H9 (cell line): ENCODE data around the gene CCDC127. TPM values are rescaled to one million over a fixed set of nuclear protein-coding genes. Genes with fewer than 3 reads are reported as not detected.

Source experiments
- DNase-seq: peaks from one replicate; pipeline ENCODE4 v3.0.0-alpha.2; 2017
- H2AFZ ChIP-seq: one replicate; pipeline ENCODE4 v1.6.1; 2013; ENCODE audit warnings: mild to moderate bottlenecking, low read length, control low read depth, moderate library complexity
- H2AK5ac ChIP-seq: 2 replicates; pipeline ENCODE4 v1.6.1; 2013; ENCODE audit warnings: low read length, control low read depth, mixed read lengths; ENCODE audit not compliant: insufficient read length
- H2BK120ac ChIP-seq: one replicate; pipeline ENCODE4 v1.6.1; 2013; ENCODE audit warnings: low read depth, mild to moderate bottlenecking, low read length, control low read depth, inconsistent platforms; ENCODE audit not compliant: poor library complexity, severe bottlenecking
- H2BK12ac ChIP-seq: 2 replicates; pipeline ENCODE4 v1.6.1; 2013; ENCODE audit warnings: low read length, control low read depth, mixed read lengths, low read depth; ENCODE audit not compliant: insufficient read length
- H2BK15ac ChIP-seq: 2 replicates; pipeline ENCODE4 v1.6.1; 2013; ENCODE audit warnings: low read depth, low read length, control low read depth
- H2BK20ac ChIP-seq: one replicate; pipeline ENCODE4 v1.6.1; 2013; ENCODE audit warnings: low read depth, mild to moderate bottlenecking, low read length, control low read depth, inconsistent platforms; ENCODE audit not compliant: poor library complexity, severe bottlenecking
- H2BK5ac ChIP-seq: 2 replicates; pipeline ENCODE4 v1.6.1; 2013; ENCODE audit warnings: low read length, control low read depth, mixed read lengths; ENCODE audit not compliant: insufficient read length
- H3K14ac ChIP-seq: 2 replicates; pipeline ENCODE4 v1.6.1; 2013; ENCODE audit warnings: low read length, control low read depth; ENCODE audit not compliant: insufficient read depth
- H3K18ac ChIP-seq: 2 replicates; pipeline ENCODE4 v1.6.1; 2013; ENCODE audit warnings: low read depth, mild to moderate bottlenecking, mixed read lengths, low read length, control low read depth; ENCODE audit not compliant: insufficient read length
- H3K23ac ChIP-seq: 2 replicates; pipeline ENCODE4 v1.6.1; 2013; ENCODE audit warnings: low read length, control low read depth, mixed read lengths, low read depth; ENCODE audit not compliant: insufficient read length
- H3K23me2 ChIP-seq: 2 replicates; pipeline ENCODE4 v1.6.1; 2013; ENCODE audit warnings: low read depth, mild to moderate bottlenecking, mixed read lengths, low read length, control low read depth; ENCODE audit not compliant: insufficient read length, poor library complexity, severe bottlenecking
- H3K27ac ChIP-seq: 2 replicates; pipeline ENCODE4 v1.5.1; 2013; ENCODE audit warnings: low read length, control low read depth, mixed read lengths, low read depth; ENCODE audit not compliant: insufficient read length
- H3K27me3 ChIP-seq: 2 replicates; pipeline ENCODE4 v1.6.1; 2013; ENCODE audit warnings: low read length, control low read depth, inconsistent platforms; ENCODE audit not compliant: insufficient read depth
- H3K4ac ChIP-seq: 2 replicates; pipeline ENCODE4 v1.6.1; 2013; ENCODE audit warnings: low read depth, mild to moderate bottlenecking, control low read depth, inconsistent platforms, low read length, moderate library complexity
- H3K4me1 ChIP-seq: 2 replicates; pipeline ENCODE4 v1.6.1; 2013; ENCODE audit warnings: low read length, control low read depth, inconsistent platforms; ENCODE audit not compliant: insufficient read depth
- H3K4me2 ChIP-seq: 2 replicates; pipeline ENCODE4 v1.6.1; 2013; ENCODE audit warnings: low read length, control low read depth, mixed read lengths; ENCODE audit not compliant: insufficient read length, insufficient read depth
- H3K56ac ChIP-seq: 2 replicates; pipeline ENCODE4 v1.6.1; 2013; ENCODE audit warnings: low read depth, mild to moderate bottlenecking, mixed read lengths, low read length, control low read depth; ENCODE audit not compliant: insufficient read length
- H3K79me1 ChIP-seq: 2 replicates; pipeline ENCODE4 v1.6.1; 2013; ENCODE audit warnings: low read depth, mild to moderate bottlenecking, moderate library complexity, low read length, control low read depth, inconsistent platforms; ENCODE audit not compliant: insufficient read depth, poor library complexity, severe bottlenecking
- H3K79me2 ChIP-seq: 2 replicates; pipeline ENCODE4 v1.6.1; 2013; ENCODE audit warnings: low read length, control low read depth, inconsistent platforms; ENCODE audit not compliant: insufficient read depth
- H3K9ac ChIP-seq: 2 replicates; pipeline ENCODE4 v1.6.1; 2013; ENCODE audit warnings: low read length, control low read depth, mixed read lengths; ENCODE audit not compliant: insufficient read length; ENCODE audit errors: extremely low read depth
- H3K9me3 ChIP-seq: one replicate; pipeline ENCODE4 v1.6.1; 2013; ENCODE audit warnings: low read depth, low read length, inconsistent platforms; ENCODE audit not compliant: control insufficient read depth
- H3T11ph ChIP-seq: one replicate; pipeline ENCODE4 v1.6.1; 2013; ENCODE audit warnings: mild to moderate bottlenecking, low read length, control low read depth, inconsistent platforms
- H4K20me1 ChIP-seq: one replicate; pipeline ENCODE4 v1.6.1; 2013; ENCODE audit not compliant: control insufficient read depth, insufficient read length, insufficient read depth
- H4K5ac ChIP-seq: 2 replicates; pipeline ENCODE4 v1.6.1; 2013; ENCODE audit warnings: low read depth, mild to moderate bottlenecking, mixed read lengths, low read length, control low read depth; ENCODE audit not compliant: insufficient read length
- H4K8ac ChIP-seq: replicated peaks from 2 replicates; pipeline ENCODE4 v1.6.1; 2013; ENCODE audit warnings: low read length, control low read depth, mixed read lengths, low read depth; ENCODE audit not compliant: insufficient read length
- H4K91ac ChIP-seq: 2 replicates; pipeline ENCODE4 v1.6.1; 2013; ENCODE audit warnings: low read depth, mild to moderate bottlenecking, moderate library complexity, mixed read lengths, low read length, control low read depth; ENCODE audit not compliant: insufficient read length
- H3K27ac Mint-ChIP-seq, 3 experiments: 2 replicates in 2 of 3; 3 replicates in 1 of 3; pipeline ENCODE4 v1.8.0; 2020 to 2021; ENCODE audit warnings: mixed read lengths in 3 of 3, mild to moderate bottlenecking in 1 of 3, moderate library complexity in 1 of 3
- H3K27me3 Mint-ChIP-seq: 2 replicates; pipeline ENCODE4 v1.8.0; 2021; ENCODE audit warnings: low read depth, mild to moderate bottlenecking, moderate library complexity, mixed read lengths
- H3K36me3 Mint-ChIP-seq, 3 experiments: 2 replicates in 2 of 3; 3 replicates in 1 of 3; pipeline ENCODE4 v1.8.0; 2020 to 2021; ENCODE audit warnings: low read depth in 3 of 3, mixed read lengths in 3 of 3; ENCODE audit not compliant: insufficient read depth in 1 of 3
- H3K4me1 Mint-ChIP-seq, 2 experiments: 2 replicates each; pipeline ENCODE4 v1.8.0; 2020; ENCODE audit warnings: mixed read lengths in 2 of 2
- H3K4me3 Mint-ChIP-seq, 2 experiments: 2 replicates in 1 of 2; 3 replicates in 1 of 2; pipeline ENCODE4 v1.8.0; 2020 to 2021; ENCODE audit warnings: mild to moderate bottlenecking in 2 of 2, mixed read lengths in 2 of 2, moderate library complexity in 1 of 2
- H3K9me3 Mint-ChIP-seq, 2 experiments: 2 replicates in 1 of 2; 3 replicates in 1 of 2; pipeline ENCODE4 v1.8.0; 2020; ENCODE audit warnings: mild to moderate bottlenecking in 2 of 2, mixed read lengths in 2 of 2, moderate library complexity in 1 of 2
- CTCF ChIP-seq: fragments of 200-600 bp; sonication (generic); conservative IDR thresholded peaks from 3 replicates; pipeline ENCODE4 v1.8.0; 2021; ENCODE audit warnings: antibody characterized with exemption, mild to moderate bottlenecking
- WGBS: extraction: QIAGEN DNeasy Blood & Tissue Kit; methylation state at CpG from one replicate; pipeline ENCODE4 v1.1.7; 2013; ENCODE audit warnings: missing lambda C conversion rate, low lambda C conversion rate, mixed read lengths; ENCODE audit not compliant: insufficient read length; ENCODE audit errors: extremely low coverage; 5-methylcytosine and 5-hydroxymethylcytosine counted together
- total RNA-seq: library from RNA; stranded (reverse); gene quantifications from 2 replicates; pipeline ENCODE4 v1.2.1, GENCODE V29; 2021

CCDC127 gene
- total RNA-seq, 1 experiment from 2014 or later, result 9.0 TPM

GRCh38 chr5:178110-178509, 39.8 kb downstream of the CCDC127 start:
- no peak overlapping the region for H3K18ac ChIP-seq
- Mint-ChIP-seq H3K4me3 (no peak overlapping the region), H3K27me3 (no peaks in the 10 kb centered on the region; the same call in 1 of the 2 replicates), H3K9me3 (no peaks in the 10 kb centered on the region), H3K4me1 (peaks cover 7 to 9% of the 10 kb centered on the region in 2 experiments), H3K36me3 (peaks cover 12 to 60% (median 55%) of the 10 kb centered on the region in 3 experiments), H3K27ac (no peak overlapping the region)
- H4K20me1 ChIP-seq, result no peaks in the 10 kb centered on the region
- H3K4ac ChIP-seq, result no peak overlapping the region
- H2BK15ac ChIP-seq, result no peak overlapping the region
- no peak overlapping the region for H3K14ac ChIP-seq
- H4K5ac ChIP-seq, result no peak overlapping the region
- TF ChIP-seq CTCF, result no peak
- no peak overlapping the region for H3T11ph ChIP-seq
- H3K27ac ChIP-seq, result no peak overlapping the region
- no peak overlapping the region for H2BK5ac ChIP-seq
- no peaks in the 10 kb centered on the region; the same call in 1 of the 2 replicates for H3K4me1 ChIP-seq
- H3K79me2 ChIP-seq, result no peaks in the 10 kb centered on the region
- H3K9me3 ChIP-seq, result no peaks in the 10 kb centered on the region
- no peak overlapping the region for H3K23ac ChIP-seq
- H3K9ac ChIP-seq, result no peak overlapping the region
- no peaks in the 10 kb centered on the region for H3K27me3 ChIP-seq
- no peak for DNase-seq
- no CpG with 5 or more reads among the region's 5 CpGs for WGBS
- H3K23me2 ChIP-seq, result no peaks in the 10 kb centered on the region
- H2AFZ ChIP-seq, result no peak overlapping the region
- H4K91ac ChIP-seq, result no peak overlapping the region
- H2BK120ac ChIP-seq, result no peak overlapping the region
- no peaks in the 10 kb centered on the region for H3K79me1 ChIP-seq
- H3K4me2 ChIP-seq, result no peak overlapping the region
- H2BK20ac ChIP-seq, result no peak overlapping the region
- H3K56ac ChIP-seq, result no peak overlapping the region
- H2BK12ac ChIP-seq, result no peak overlapping the region
- H4K8ac ChIP-seq, result no peak overlapping the region
- no peak overlapping the region for H2AK5ac ChIP-seq
